Gastroesophageal sphincter (tissue), 4 donors: Measurements from ENCODE around the gene IL20RB. TPM values are rescaled to one million over a fixed set of nuclear protein-coding genes. Genes with fewer than 3 reads are reported as not detected.
"Not testable (repeated sequence)": the region's sequence is repeated elsewhere in the genome, so short reads cannot be mapped to it uniquely, and the experiment has no call there.

ENCODE experiments used
- ATAC-seq: fragments of 150-250 bp; one replicate; pipeline ENCODE4 v1.9.1; 2016; ENCODE audit warnings: mild to moderate bottlenecking, moderate library complexity
- H3K27ac ChIP-seq, 4 donors: fragments of 200-600 bp; sonication (generic) in 3 of 4; 1 replicate in 3 of 4; 2 replicates in 1 of 4; pipeline ENCODE4 v1.5.1; 2016 to 2019
- H3K27me3 ChIP-seq: fragments of 200-600 bp; sonication (generic); one replicate; pipeline ENCODE4 v1.5.1; 2019
- H3K36me3 ChIP-seq, 2 donors: fragments of 200-600 bp; sonication (generic); one replicate each; pipeline ENCODE4 v1.5.1; 2019; ENCODE audit warnings: control low read depth in 1 of 2
- H3K4me1 ChIP-seq, 3 donors: fragments of 200-600 bp; sonication (generic); 1 replicate in 2 of 3; 2 replicates in 1 of 3; pipeline ENCODE4 v1.5.1; 2016 to 2019; ENCODE audit warnings: control low read depth in 2 of 3
- H3K4me3 ChIP-seq, 2 donors: fragments of 200-600 bp; sonication (generic); one replicate each; pipeline ENCODE4 v1.5.1; 2019; ENCODE audit warnings: mild to moderate bottlenecking in 1 of 2, moderate library complexity in 1 of 2
- H3K9me3 ChIP-seq, 3 donors: fragments of 200-600 bp; sonication (generic); one replicate each; pipeline ENCODE4 v1.5.1; 2017 to 2019; ENCODE audit warnings: control low read depth in 2 of 3
- EP300 ChIP-seq: sonication (generic); formaldehyde crosslinking; IDR thresholded peaks from one replicate; pipeline ENCODE4 v1.6.1; 2017; ENCODE audit warnings: antibody characterized with exemption, mild to moderate bottlenecking
- POLR2A ChIP-seq, 2 donors: fragments of 450-650 bp; IDR thresholded peaks; one replicate each; pipeline ENCODE4 v1.6.1; 2017; ENCODE audit warnings: antibody characterized with exemption in 2 of 2, mild to moderate bottlenecking in 2 of 2, moderate library complexity in 1 of 2
- POLR2AphosphoS5 ChIP-seq: sonication (generic); formaldehyde crosslinking; IDR thresholded peaks from one replicate; pipeline ENCODE4 v1.6.1; 2017; ENCODE audit warnings: antibody characterized with exemption
- WGBS, 2 donors: methylation state at CpG; one replicate each; pipeline ENCODE4 v1.1.5; 2018; ENCODE audit warnings: low coverage in 1 of 2; 5-methylcytosine and 5-hydroxymethylcytosine counted together
- total RNA-seq, 4 donors: library from RNA; depleted of rRNA; stranded (reverse); fragments of >200 nt; gene quantifications; one replicate each; pipeline ENCODE4 v1.1.0, GENCODE V29; 2016
- TF ChIP-seq, protein P1 (sequence below), 4 experiments: fragments of 200-600 bp in 2 of 4; fragments of 450-650 bp in 2 of 4; sonication (generic) in 1 of 4; IDR thresholded peaks; one replicate each; pipeline ENCODE4 v1.5.1; 2017 to 2019; ENCODE audit warnings: antibody characterized with exemption in 4 of 4, mild to moderate bottlenecking in 2 of 4, moderate library complexity in 2 of 4

IL20RB gene
- total RNA-seq, 4 donors from 2014 or later: 0.62 to 7.3 (median 1.0) TPM

DNA sequence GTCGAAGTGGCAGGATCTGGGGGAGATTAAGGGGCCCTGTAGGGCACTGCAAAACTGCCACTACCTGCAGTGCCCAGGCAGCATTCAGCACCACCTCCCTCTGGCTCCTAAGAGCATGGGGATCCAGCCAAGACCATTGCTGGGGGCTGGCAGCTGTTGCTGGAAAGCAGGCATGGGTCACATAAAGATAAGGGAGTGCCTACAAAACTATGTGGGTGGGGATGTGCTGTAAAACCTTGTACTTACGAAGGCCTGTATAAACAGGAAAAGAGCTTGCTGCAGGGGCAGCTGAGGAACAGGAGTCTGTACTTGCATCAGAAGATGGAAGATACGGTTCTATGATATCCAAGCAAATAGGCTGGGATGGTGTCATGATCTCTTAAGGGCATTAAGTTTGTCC, 27.1 kb downstream of the IL20RB start:
- H3K9me3 ChIP-seq: no peaks in the 10 kb centered on the region
- H3K36me3 ChIP-seq: no peaks in the 10 kb centered on the region
- H3K4me3 ChIP-seq: no peak overlapping the region
- ATAC-seq: no peak
- TF ChIP-seq EP300 (no peak), POLR2AphosphoS5 (no peak), POLR2A (IDR thresholded peaks at IDR 0.05) (no peak)
- TF ChIP-seq, protein P1, sequence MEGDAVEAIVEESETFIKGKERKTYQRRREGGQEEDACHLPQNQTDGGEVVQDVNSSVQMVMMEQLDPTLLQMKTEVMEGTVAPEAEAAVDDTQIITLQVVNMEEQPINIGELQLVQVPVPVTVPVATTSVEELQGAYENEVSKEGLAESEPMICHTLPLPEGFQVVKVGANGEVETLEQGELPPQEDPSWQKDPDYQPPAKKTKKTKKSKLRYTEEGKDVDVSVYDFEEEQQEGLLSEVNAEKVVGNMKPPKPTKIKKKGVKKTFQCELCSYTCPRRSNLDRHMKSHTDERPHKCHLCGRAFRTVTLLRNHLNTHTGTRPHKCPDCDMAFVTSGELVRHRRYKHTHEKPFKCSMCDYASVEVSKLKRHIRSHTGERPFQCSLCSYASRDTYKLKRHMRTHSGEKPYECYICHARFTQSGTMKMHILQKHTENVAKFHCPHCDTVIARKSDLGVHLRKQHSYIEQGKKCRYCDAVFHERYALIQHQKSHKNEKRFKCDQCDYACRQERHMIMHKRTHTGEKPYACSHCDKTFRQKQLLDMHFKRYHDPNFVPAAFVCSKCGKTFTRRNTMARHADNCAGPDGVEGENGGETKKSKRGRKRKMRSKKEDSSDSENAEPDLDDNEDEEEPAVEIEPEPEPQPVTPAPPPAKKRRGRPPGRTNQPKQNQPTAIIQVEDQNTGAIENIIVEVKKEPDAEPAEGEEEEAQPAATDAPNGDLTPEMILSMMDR (IDR thresholded peaks at IDR 0.05): no peak
- H3K27ac ChIP-seq: no peak overlapping the region
- no peaks in the 10 kb centered on the region for H3K4me1 ChIP-seq
- H3K27me3 ChIP-seq: no peaks in the 10 kb centered on the region
- 64 to 77% methylated on average over 2 of the region's 3 CpGs for WGBS, 2 donors

DNA sequence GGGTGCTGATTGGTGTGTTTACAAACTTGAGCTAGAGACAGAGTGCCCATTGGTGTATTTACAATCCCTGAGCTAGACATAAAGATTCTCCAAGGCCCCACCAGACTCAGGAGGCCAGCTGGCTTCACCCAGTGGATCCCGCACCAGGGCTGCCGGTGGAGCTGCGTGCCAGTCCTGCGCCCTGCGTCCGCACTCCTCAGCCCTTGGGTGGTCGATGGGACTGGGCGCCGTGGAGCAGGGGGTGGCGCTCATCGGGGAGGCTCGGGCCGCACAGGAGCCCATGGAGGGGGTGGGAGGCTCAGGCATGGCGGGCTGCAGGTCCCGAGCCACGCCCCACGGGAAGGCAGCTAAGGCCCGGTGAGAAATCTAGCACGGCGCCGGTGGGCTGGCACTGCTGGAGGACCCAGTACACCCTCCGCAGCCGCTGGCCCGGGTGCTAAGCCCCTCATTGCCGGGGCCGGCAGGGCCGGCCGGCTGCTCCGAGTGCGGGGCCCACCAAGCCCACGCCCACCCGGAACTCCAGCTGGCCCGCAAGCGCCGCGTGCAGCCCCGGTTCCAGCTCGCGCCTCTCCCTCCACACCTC, 29.7 kb downstream of the IL20RB start:
- WGBS, 2 donors: no CpG with 5 or more reads among the region's 39 CpGs
- H3K27ac ChIP-seq, H3K9me3 ChIP-seq, ATAC-seq, H3K36me3 ChIP-seq, H3K4me3 ChIP-seq, H3K4me1 ChIP-seq, H3K27me3 ChIP-seq: not testable (repeated sequence)

GRCh38 chr3:136988651-136989050, 30.9 kb downstream of the IL20RB start:
- no peak for TF ChIP-seq POLR2A (IDR thresholded peaks at IDR 0.05)
- TF ChIP-seq POLR2AphosphoS5: no peak
- TF ChIP-seq EP300: no peak
- TF ChIP-seq, protein P1 (IDR thresholded peaks at IDR 0.05): no peak
- ATAC-seq: no peak
- H3K36me3 ChIP-seq: no peaks in the 10 kb centered on the region
- H3K4me1 ChIP-seq: no peaks in the 10 kb centered on the region
- 86 to 100% methylated on average over 1 to 2 of the region's 2 CpGs for WGBS, 2 donors
- no peak overlapping the region for H3K4me3 ChIP-seq
- H3K27me3 ChIP-seq: no peaks in the 10 kb centered on the region
- no peak overlapping the region for H3K27ac ChIP-seq
- no peaks in the 10 kb centered on the region for H3K9me3 ChIP-seq

DNA sequence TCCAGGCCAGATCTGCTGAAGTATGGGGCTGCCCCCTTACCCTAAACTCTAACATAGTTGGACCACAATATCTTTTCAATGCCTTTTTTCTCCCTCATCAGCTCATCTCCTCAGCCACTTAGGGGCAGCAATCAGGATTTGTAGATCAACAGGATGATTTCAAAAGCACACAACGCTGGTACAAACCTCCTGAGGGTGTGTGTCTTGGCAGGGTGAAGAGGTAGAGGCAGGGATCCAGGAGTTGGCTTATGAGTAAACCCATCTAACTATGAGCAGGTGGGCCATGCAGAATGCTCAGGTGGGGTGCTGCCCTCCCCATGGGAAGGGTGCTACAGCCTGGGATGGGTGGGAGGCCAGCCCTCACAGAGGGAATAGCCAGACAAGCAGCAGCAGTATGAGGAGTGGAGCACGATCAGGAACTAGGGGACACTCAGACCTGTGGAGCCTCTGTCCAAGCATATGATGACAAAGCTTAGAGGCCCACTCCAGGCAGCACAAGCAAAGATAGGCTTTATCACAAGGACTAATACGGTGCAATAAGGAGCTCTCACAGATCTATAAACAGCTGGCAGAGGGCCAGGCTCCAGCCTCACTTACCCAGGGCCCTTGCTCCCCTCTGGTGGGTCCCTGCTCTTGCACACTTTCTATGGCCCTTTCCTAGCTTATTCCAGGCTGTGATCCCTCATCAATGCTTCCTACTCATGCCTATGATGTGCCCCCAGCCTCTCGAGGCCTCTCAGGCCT, 32.2 kb downstream of the IL20RB start:
- ATAC-seq: no peak
- Histone ChIP-seq H3K4me3 (no peak overlapping the region), H3K4me1 (peaks cover 0 to 8% (median 4%) of the 10 kb centered on the region in 3 donors), H3K36me3 (no peaks in the 10 kb centered on the region), H3K9me3 (no peaks in the 10 kb centered on the region), H3K27me3 (no peaks in the 10 kb centered on the region), H3K27ac (no peak overlapping the region)
- no peak for TF ChIP-seq POLR2AphosphoS5
- no peak for TF ChIP-seq POLR2A (IDR thresholded peaks at IDR 0.05)
- TF ChIP-seq, protein P1 (IDR thresholded peaks at IDR 0.05): no peak
- TF ChIP-seq EP300: no peak
- WGBS, 2 donors: 84 to 100% methylated on average over 1 to 3 of the region's 4 CpGs

DNA sequence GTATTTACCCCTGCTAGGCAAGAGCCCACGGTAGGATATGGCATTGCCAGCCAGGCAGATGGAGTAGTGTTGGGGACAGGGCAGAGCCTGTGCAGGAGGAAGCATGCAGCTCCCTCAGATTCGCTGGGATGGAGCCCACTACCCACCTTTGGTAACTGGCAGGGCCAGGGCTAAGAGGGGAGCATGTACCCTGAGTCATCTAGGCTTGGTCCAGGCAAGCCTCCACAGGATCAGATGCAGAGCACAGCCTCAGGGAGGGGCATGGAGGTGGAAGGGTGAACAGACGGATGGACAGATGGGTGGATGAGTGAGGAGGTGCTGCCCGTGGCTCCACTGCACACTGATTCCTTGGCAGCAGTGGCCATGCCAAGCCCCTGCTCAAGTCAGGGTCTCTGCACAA, 33.0 kb downstream of the IL20RB start:
- Histone ChIP-seq H3K27ac (no peak overlapping the region), H3K27me3 (no peaks in the 10 kb centered on the region), H3K4me1 (peaks cover 4 to 17% (median 12%) of the 10 kb centered on the region in 3 donors), H3K9me3 (no peaks in the 10 kb centered on the region), H3K36me3 (no peaks in the 10 kb centered on the region), H3K4me3 (no peak overlapping the region)
- WGBS, 2 donors: 93% methylated on average over 2 to 3 of the region's 4 CpGs
- TF ChIP-seq EP300: no peak
- no peak for TF ChIP-seq POLR2A (IDR thresholded peaks at IDR 0.05)
- ATAC-seq: no peak

GRCh38 chr3:136992115-136992514, 34.3 kb downstream of the IL20RB start:
- Histone ChIP-seq H3K27me3 (no peaks in the 10 kb centered on the region), H3K27ac (no peak overlapping the region), H3K36me3 (no peaks in the 10 kb centered on the region), H3K4me1 (peaks cover 4 to 21% (median 14%) of the 10 kb centered on the region in 3 donors), H3K9me3 (no peaks in the 10 kb centered on the region), H3K4me3 (no peak overlapping the region)
- 100% methylated on average over 1 of the region's 2 CpGs; no CpG with 5 or more reads in 1 of the 2 donors for WGBS, 2 donors
- no peak for ATAC-seq
- TF ChIP-seq, protein P1 (IDR thresholded peaks at IDR 0.05): no peak
- TF ChIP-seq EP300: no peak
- no peak for TF ChIP-seq POLR2A (IDR thresholded peaks at IDR 0.05)
- no peak for TF ChIP-seq POLR2AphosphoS5
